Astrocyte (in vitro differentiated cells and primary cell): ENCODE results near the gene MUSK. TPM values are rescaled to one million over a fixed set of nuclear protein-coding genes. Genes with fewer than 3 reads are reported as not detected.
A peak's percentile ranks its signal among the peaks of the same experiment; 100 is the strongest.

Experiments used
- DNase-seq: peaks from one replicate; pipeline ENCODE4 v3.0.0-alpha.2; 2010; ENCODE audit warnings: low read depth
- FAIRE-seq: peaks from 2 replicates; lab custom pipeline; 2011; peaks lifted over from hg19 to GRCh38; lab: Jason Lieb, UNC
- H2AFZ ChIP-seq: 2 replicates; pipeline ENCODE4 v1.6.0; 2012; ENCODE audit warnings: low read depth, low read length, inconsistent platforms
- H3K27ac ChIP-seq: 2 replicates; pipeline ENCODE4 v1.5.1; 2011; ENCODE audit warnings: low read depth, low read length, inconsistent platforms
- H3K27me3 ChIP-seq: 2 replicates; pipeline ENCODE4 v1.6.0; 2011; ENCODE audit warnings: low read length, inconsistent platforms; ENCODE audit not compliant: insufficient read depth
- H3K36me3 ChIP-seq: 2 replicates; pipeline ENCODE4 v1.5.1; 2011; ENCODE audit warnings: low read length, inconsistent platforms; ENCODE audit not compliant: insufficient read depth
- H3K4me1 ChIP-seq: 2 replicates; pipeline ENCODE4 v1.5.1; 2011; ENCODE audit warnings: low read length, inconsistent platforms; ENCODE audit not compliant: insufficient read depth
- H3K4me2 ChIP-seq: 2 replicates; pipeline ENCODE4 v1.6.0; 2012; ENCODE audit warnings: low read length, inconsistent platforms
- H3K4me3 ChIP-seq: 2 replicates; pipeline ENCODE4 v1.5.1; 2011; ENCODE audit warnings: low read depth, mild to moderate bottlenecking, low read length, inconsistent platforms; ENCODE audit not compliant: insufficient read depth
- H3K79me2 ChIP-seq: 2 replicates; pipeline ENCODE4 v1.6.0; 2012; ENCODE audit warnings: mild to moderate bottlenecking, low read length, inconsistent platforms; ENCODE audit not compliant: insufficient read depth
- H3K9ac ChIP-seq: 2 replicates; pipeline ENCODE4 v1.6.0; 2012; ENCODE audit warnings: mild to moderate bottlenecking, low read length, inconsistent platforms
- H3K9me3 ChIP-seq: 2 replicates; pipeline ENCODE4 v1.5.1; 2012; ENCODE audit warnings: low read depth, mild to moderate bottlenecking, low read length, inconsistent platforms; ENCODE audit not compliant: insufficient read depth
- H4K20me1 ChIP-seq: 2 replicates; pipeline ENCODE4 v1.6.0; 2012; ENCODE audit warnings: low read length, inconsistent platforms; ENCODE audit not compliant: insufficient read depth
- H3K27ac Mint-ChIP-seq: one replicate; pipeline ENCODE4 v1.8.0; 2021; ENCODE audit warnings: mild to moderate bottlenecking, mixed read lengths; ENCODE audit not compliant: unreplicated experiment
- H3K27me3 Mint-ChIP-seq: one replicate; pipeline ENCODE4 v1.8.0; 2021; ENCODE audit warnings: low read depth, mixed read lengths; ENCODE audit not compliant: unreplicated experiment
- H3K36me3 Mint-ChIP-seq: one replicate; pipeline ENCODE4 v1.8.0; 2021; ENCODE audit warnings: low read depth, mixed read lengths; ENCODE audit not compliant: unreplicated experiment
- H3K4me1 Mint-ChIP-seq: one replicate; pipeline ENCODE4 v1.8.0; 2021; ENCODE audit warnings: low read depth, mixed read lengths; ENCODE audit not compliant: unreplicated experiment
- H3K4me3 Mint-ChIP-seq: one replicate; pipeline ENCODE4 v1.8.0; 2021; ENCODE audit warnings: mild to moderate bottlenecking, moderate library complexity, mixed read lengths; ENCODE audit not compliant: unreplicated experiment
- H3K9me3 Mint-ChIP-seq: one replicate; pipeline ENCODE4 v1.8.0; 2021; ENCODE audit warnings: mild to moderate bottlenecking, mixed read lengths; ENCODE audit not compliant: unreplicated experiment
- CTCF ChIP-seq: IDR thresholded peaks from 2 replicates; pipeline ENCODE4 v1.5.1; 2011; ENCODE audit warnings: low read depth, mild to moderate bottlenecking, inconsistent platforms, low read length, moderate library complexity; ENCODE audit not compliant: insufficient read depth
- EZH2 ChIP-seq: IDR thresholded peaks from 2 replicates; pipeline ENCODE4 v1.6.1; 2012; ENCODE audit warnings: mild to moderate bottlenecking, low read length, inconsistent platforms; ENCODE audit not compliant: insufficient read depth
- total RNA-seq: library from RNA; stranded (reverse); gene quantifications from 2 replicates; pipeline ENCODE4 v1.2.1, GENCODE V29; 2021

The MUSK gene
- total RNA-seq, 1 donor from 2014 or later, result not detected

GRCh38 chr9:110762783-110763182, 94.2 kb downstream of the MUSK start:
- H3K4me3 Mint-ChIP-seq, result no peak overlapping the region
- H3K79me2 ChIP-seq, result no peaks in the 10 kb centered on the region
- peaks cover 8% of the 10 kb centered on the region for H3K9me3 Mint-ChIP-seq
- H3K27ac Mint-ChIP-seq, result no peak overlapping the region
- peak; percentile 56 for DNase-seq
- no peaks in the 10 kb centered on the region for H3K27me3 Mint-ChIP-seq
- H3K4me1 ChIP-seq, result peaks cover 1% of the 10 kb centered on the region
- H3K4me1 Mint-ChIP-seq, result peaks cover 3% of the 10 kb centered on the region
- no peaks in the 10 kb centered on the region for H4K20me1 ChIP-seq
- no peaks in the 10 kb centered on the region for H3K36me3 ChIP-seq
- H2AFZ ChIP-seq, result no peak overlapping the region
- no peak overlapping the region for H3K27ac ChIP-seq
- H3K9me3 ChIP-seq, result no peaks in the 10 kb centered on the region
- no peaks in the 10 kb centered on the region for H3K36me3 Mint-ChIP-seq
- TF ChIP-seq CTCF, result no peak
- H3K4me3 ChIP-seq, result no peak overlapping the region
- no peak overlapping the region for H3K9ac ChIP-seq
- no peak for FAIRE-seq
- no peaks in the 10 kb centered on the region for H3K27me3 ChIP-seq
- H3K4me2 ChIP-seq, result no peak overlapping the region

- Histone ChIP-seq H3K4me2 (no peak overlapping the region), H3K9me3 (no peaks in the 10 kb centered on the region), H3K27ac (no peak overlapping the region), H3K4me3 (no peak overlapping the region), H2AFZ (no peak overlapping the region), H3K4me1 (peaks cover 3% of the 10 kb centered on the region), H3K9ac (no peak overlapping the region), H3K27me3 (no peaks in the 10 kb centered on the region), H4K20me1 (no peaks in the 10 kb centered on the region), H3K79me2 (no peaks in the 10 kb centered on the region), H3K36me3 (no peaks in the 10 kb centered on the region)
- TF ChIP-seq CTCF, result no peak
- TF ChIP-seq EZH2, result no peak
- H3K4me1 Mint-ChIP-seq, result peaks cover 3% of the 10 kb centered on the region
- H3K36me3 Mint-ChIP-seq, result no peaks in the 10 kb centered on the region
- FAIRE-seq, result no peak
- no peak overlapping the region for H3K27ac Mint-ChIP-seq
- peaks cover 6% of the 10 kb centered on the region for H3K9me3 Mint-ChIP-seq
- H3K4me3 Mint-ChIP-seq, result no peak overlapping the region
- no peaks in the 10 kb centered on the region for H3K27me3 Mint-ChIP-seq
- no peak for DNase-seq
These were observed 95.0 kb downstream of the MUSK start for GRCh38 chr9:110763568-110763967.

- no peaks in the 10 kb centered on the region for H3K36me3 ChIP-seq
- no peak for TF ChIP-seq EZH2
- TF ChIP-seq CTCF, result no peak
- H2AFZ ChIP-seq, result no peak overlapping the region
- no peaks in the 10 kb centered on the region for H4K20me1 ChIP-seq
- no peaks in the 10 kb centered on the region for H3K9me3 ChIP-seq
- no peak overlapping the region for H3K27ac ChIP-seq
- H3K4me1 ChIP-seq, result peaks cover 3% of the 10 kb centered on the region
- no peaks in the 10 kb centered on the region for H3K27me3 ChIP-seq
- Mint-ChIP-seq H3K9me3 (peaks cover 2% of the 10 kb centered on the region), H3K4me1 (peaks cover 3% of the 10 kb centered on the region), H3K4me3 (no peak overlapping the region), H3K27ac (no peak overlapping the region), H3K36me3 (no peaks in the 10 kb centered on the region), H3K27me3 (no peaks in the 10 kb centered on the region)
- DNase-seq, result no peak
- no peak overlapping the region for H3K4me2 ChIP-seq
- H3K4me3 ChIP-seq, result no peak overlapping the region
- no peak for FAIRE-seq
- no peaks in the 10 kb centered on the region for H3K79me2 ChIP-seq
- H3K9ac ChIP-seq, result no peak overlapping the region
These were observed 95.4 kb downstream of the MUSK start for GRCh38 chr9:110764006-110764405.
